Upper lobe of left lung (tissue), 4 donors: ENCODE results near the gene ECSIT.

Experiments used
- EP300 ChIP-seq, 4 donors: sonication (generic); formaldehyde crosslinking; IDR thresholded peaks; one replicate each; pipeline ENCODE4 v1.5.1; 2017; ENCODE audit warnings: antibody characterized with exemption in 4 of 4, control low read depth in 2 of 4
- POLR2A ChIP-seq, 4 donors: fragments of 450-650 bp; IDR thresholded peaks; one replicate each; pipeline ENCODE4 v1.5.1; 2016 to 2017; ENCODE audit warnings: antibody characterized with exemption in 4 of 4, mild to moderate bottlenecking in 2 of 4
- TF ChIP-seq, protein P1 (sequence below), 6 experiments: fragments of 450-650 bp in 4 of 6; fragments of 200-600 bp in 2 of 6; sonication (generic) in 2 of 6; IDR thresholded peaks; one replicate each; pipeline ENCODE4 v1.5.1; 2016 to 2019; ENCODE audit warnings: antibody characterized with exemption in 6 of 6

DNA sequence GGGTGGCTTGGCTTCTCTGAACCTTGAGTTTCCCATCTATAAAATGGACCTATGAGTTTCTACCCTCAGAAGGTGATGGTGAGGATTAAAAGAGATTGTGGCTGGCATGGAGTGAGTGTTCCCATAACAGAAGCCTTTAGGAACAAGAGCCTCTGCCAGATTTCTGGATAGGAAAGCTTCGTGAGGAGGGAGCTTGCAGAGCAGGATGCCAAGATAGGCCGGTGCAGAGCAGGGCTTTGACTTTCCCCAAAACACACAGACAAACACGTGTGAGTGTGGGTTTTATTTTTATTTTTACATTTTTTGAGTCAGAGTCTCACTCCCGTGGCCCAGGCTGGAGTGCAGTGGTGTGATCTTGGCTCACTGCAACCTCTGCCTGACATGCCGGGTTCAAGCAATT, 6.0 kb upstream of the ECSIT start:
- TF ChIP-seq EP300 (IDR thresholded peaks at IDR 0.05) (no peak), POLR2A (IDR thresholded peaks at IDR 0.05) (no peak)
- TF ChIP-seq, protein P1, sequence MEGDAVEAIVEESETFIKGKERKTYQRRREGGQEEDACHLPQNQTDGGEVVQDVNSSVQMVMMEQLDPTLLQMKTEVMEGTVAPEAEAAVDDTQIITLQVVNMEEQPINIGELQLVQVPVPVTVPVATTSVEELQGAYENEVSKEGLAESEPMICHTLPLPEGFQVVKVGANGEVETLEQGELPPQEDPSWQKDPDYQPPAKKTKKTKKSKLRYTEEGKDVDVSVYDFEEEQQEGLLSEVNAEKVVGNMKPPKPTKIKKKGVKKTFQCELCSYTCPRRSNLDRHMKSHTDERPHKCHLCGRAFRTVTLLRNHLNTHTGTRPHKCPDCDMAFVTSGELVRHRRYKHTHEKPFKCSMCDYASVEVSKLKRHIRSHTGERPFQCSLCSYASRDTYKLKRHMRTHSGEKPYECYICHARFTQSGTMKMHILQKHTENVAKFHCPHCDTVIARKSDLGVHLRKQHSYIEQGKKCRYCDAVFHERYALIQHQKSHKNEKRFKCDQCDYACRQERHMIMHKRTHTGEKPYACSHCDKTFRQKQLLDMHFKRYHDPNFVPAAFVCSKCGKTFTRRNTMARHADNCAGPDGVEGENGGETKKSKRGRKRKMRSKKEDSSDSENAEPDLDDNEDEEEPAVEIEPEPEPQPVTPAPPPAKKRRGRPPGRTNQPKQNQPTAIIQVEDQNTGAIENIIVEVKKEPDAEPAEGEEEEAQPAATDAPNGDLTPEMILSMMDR (IDR thresholded peaks at IDR 0.05), result no peak
